ENCODE results near the gene PPP3CB.

Gene PPP3CB

DNA sequence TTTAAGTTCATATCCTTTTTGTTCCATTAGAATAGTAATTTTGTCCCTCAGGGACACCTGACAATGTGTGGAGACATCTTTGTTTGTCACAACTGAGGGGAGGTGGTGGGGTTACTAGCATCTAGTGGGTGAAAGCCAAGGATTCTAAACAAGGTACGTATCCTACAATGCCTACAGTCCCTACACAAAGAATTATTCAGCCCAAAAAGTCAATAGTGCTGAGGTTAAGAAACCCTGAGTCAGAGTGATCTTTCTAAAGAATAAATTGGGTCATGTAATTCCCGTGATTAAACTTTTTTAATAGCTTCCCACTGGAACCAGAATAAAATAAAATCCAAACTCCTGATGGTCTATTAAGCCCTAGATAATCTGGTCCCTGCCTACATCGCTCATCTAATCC is 79.3 kb downstream of the PPP3CB start:
- H3K4me1 ChIP-seq = peaks cover 0 to 20% (median 16%) of the 10 kb centered on the region in 4 donors
- H3K27ac ChIP-seq = no peak overlapping the region
- H3K4me3 ChIP-seq = no peak overlapping the region
- no peaks in the 10 kb centered on the region for H3K9me3 ChIP-seq
- DNase-seq = no peak
- no peaks in the 10 kb centered on the region for H3K27me3 ChIP-seq
- no peak for TF ChIP-seq CTCF (IDR thresholded peaks at IDR 0.05)
- intact Hi-C loops (cut with DNase I; ENCODE audit: low total_unique reads) = loop anchor here (10.0 kb wide), 1 partner anchor 162 kb away; the partner anchor contains the start of gene MRPS16
- H3K36me3 ChIP-seq = peaks cover 0 to 5% (median 0%) of the 10 kb centered on the region in 3 donors

GRCh38 chr10:73414230-73414945 is 81.4 kb downstream of the PPP3CB start:
- peaks cover 0 to 26% (median 16%) of the 10 kb centered on the region in 4 donors for H3K4me1 ChIP-seq
- TF ChIP-seq CTCF (IDR thresholded peaks at IDR 0.05) = peak in 1 of 2 experiments; percentile 29
- no peaks in the 10 kb centered on the region for H3K27me3 ChIP-seq
- no peak for DNase-seq
- intact Hi-C loops (cut with DNase I; ENCODE audit: low total_unique reads) = loop anchor here (10.0 kb wide), 1 partner anchor 160 kb away; the partner anchor contains the start of gene MRPS16
- H3K4me3 ChIP-seq = peak overlapping the region; percentile 88 to 90
- H3K36me3 ChIP-seq = no peaks in the 10 kb centered on the region
- H3K27ac ChIP-seq = peak overlapping the region; percentile 97 to 98
- H3K9me3 ChIP-seq = no peaks in the 10 kb centered on the region

- peak within 1 kb of the TSS; percentile 88 to 90 for H3K4me3 ChIP-seq
- peak within 1 kb of the TSS; percentile 97 to 98 for H3K27ac ChIP-seq
- peak in 1 of 2 experiments; percentile 44 for TF ChIP-seq CTCF (IDR thresholded peaks at IDR 0.05)
- intact Hi-C loops (cut with DNase I; ENCODE audit: low total_unique reads) = loop anchor here (10.0 kb wide), 1 partner anchor 159 kb away; the partner anchor contains the start of gene MRPS16
- H3K4me1 ChIP-seq = peaks cover 0 to 34% (median 17%) of the 10 kb centered on the region in 4 donors
- no peaks in the 10 kb centered on the region for H3K9me3 ChIP-seq
- no peaks in the 10 kb centered on the region for H3K36me3 ChIP-seq
- DNase-seq = peak; percentile 90 to 96
- H3K27me3 ChIP-seq = no peaks in the 10 kb centered on the region
Observed at GRCh38 chr10:73413528-73414229, 82.1 kb downstream of the PPP3CB start, which contains the start of gene ANXA7. Gene ANXA7 (minus strand): TSS chr10:73414058. CDS start chr10:73400856, 13,202 bp downstream.

GRCh38 chr10:73413108-73413527 is 82.7 kb downstream of the PPP3CB start:
- Histone ChIP-seq H3K4me3 (peak overlapping the region; percentile 88 to 90), H3K36me3 (no peaks in the 10 kb centered on the region), H3K27ac (peak overlapping the region; percentile 97 to 98), H3K9me3 (no peaks in the 10 kb centered on the region), H3K27me3 (no peaks in the 10 kb centered on the region), H3K4me1 (peaks cover 0 to 34% (median 18%) of the 10 kb centered on the region in 4 donors)
- intact Hi-C loops (cut with DNase I; ENCODE audit: low total_unique reads) = loop anchor here (10.0 kb wide), 1 partner anchor 158 kb away; the partner anchor contains the start of gene MRPS16
- TF ChIP-seq CTCF (IDR thresholded peaks at IDR 0.05) = no peak
- DNase-seq = no peak

DNA sequence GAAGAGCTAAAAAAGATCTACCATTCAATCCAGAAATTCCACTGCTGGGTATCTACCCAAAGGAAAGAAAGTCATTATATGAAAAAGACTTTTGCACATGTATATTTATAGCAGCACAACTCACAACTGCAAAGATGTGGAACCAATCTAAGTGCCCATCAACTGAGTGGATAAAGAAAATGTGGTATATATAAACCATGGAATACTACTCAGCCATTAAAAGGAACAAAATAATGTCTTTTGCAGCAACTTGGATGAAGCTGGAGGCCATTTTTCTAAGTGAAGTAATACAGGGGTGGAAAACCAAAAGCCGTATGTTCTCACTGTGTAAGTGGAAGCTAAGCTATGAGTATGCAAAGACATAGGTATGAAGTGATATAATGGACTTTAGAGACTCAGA is 84.9 kb downstream of the PPP3CB start:
- Histone ChIP-seq H3K4me3 (no peak overlapping the region), H3K36me3 (peaks cover 0 to 10% (median 0%) of the 10 kb centered on the region in 3 donors), H3K27ac (no peak overlapping the region), H3K4me1 (peaks cover 0 to 38% (median 21%) of the 10 kb centered on the region in 4 donors), H3K9me3 (no peaks in the 10 kb centered on the region), H3K27me3 (no peaks in the 10 kb centered on the region)
- no peak for DNase-seq
- TF ChIP-seq CTCF (IDR thresholded peaks at IDR 0.05) = no peak
- intact Hi-C loops (cut with DNase I; ENCODE audit: low total_unique reads) = loop anchor here (10.0 kb wide), 1 partner anchor 156 kb away; the partner anchor contains the start of gene MRPS16

Measured in tibial artery (tissue), 4 donors.